Measurements from ENCODE around the gene KCTD21. TPM values are rescaled to one million over a fixed set of nuclear protein-coding genes. Genes with fewer than 3 reads are reported as not detected.

Gene KCTD21
- total RNA-seq, 1 donor from 2014 or later, result 13.7 TPM

DNA sequence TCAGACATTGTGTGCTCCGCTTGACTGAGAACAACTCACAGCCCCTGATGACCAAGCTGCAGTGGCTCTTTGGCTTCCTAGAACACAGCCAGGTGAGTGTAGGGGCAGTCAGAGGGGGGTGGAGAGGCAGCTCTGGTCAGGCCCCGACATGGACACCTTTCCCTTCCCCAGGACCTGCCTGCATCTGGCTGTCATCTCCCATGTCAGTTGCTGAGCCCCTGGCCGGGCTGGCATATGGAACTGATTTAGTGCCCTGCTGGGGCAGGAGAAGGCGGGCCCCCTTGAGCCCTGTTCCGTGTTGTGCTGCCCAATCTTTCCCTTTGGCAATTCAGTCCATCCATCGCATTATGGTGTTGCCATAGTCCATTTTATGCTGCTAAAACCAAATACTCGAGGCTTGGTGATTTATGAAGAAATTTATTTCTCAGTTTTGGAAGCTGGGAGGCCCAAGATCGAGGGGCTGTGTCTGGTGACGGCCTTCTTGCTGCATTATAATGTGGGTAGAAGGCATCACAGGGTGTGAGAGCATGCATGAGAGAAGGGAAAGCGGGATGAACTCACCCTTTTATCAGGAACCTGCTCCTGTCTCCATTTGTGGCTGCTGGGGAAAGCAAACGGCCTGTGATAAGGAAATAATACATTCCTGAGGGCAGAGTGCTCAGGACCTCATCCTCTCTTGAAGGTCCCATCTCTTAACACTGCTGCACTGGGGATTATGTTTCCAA is 19.3 kb upstream of the KCTD21 start:
- DNase-seq (ENCODE audit: low spot score) (peak; percentile 40), ATAC-seq (no peak)
- intact Hi-C loops (cut with DNase I), result no loop called here

DNA sequence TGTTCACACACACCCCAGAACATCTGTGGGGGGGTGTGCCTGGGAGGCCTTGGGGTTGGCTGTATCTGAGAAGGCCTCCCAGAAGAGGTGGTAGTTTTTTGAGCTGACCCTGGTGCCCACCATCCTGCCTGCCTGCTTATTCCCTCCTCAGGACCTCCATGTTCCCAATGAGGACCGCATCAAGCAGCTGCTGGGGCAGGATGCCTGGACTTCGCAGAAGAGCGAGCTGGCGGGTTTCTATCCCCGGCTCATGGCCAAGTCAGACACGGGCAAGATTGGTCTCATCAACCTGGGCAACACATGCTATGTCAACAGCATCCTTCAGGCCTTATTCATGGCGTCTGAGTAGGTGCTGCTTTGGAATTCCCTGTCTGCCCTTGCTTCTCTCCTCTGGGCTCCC is 17.3 kb upstream of the KCTD21 start:
- intact Hi-C loops (cut with DNase I), result no loop called here
- ATAC-seq, result no peak
- peak; percentile 40 for DNase-seq (ENCODE audit: low spot score)

DNA sequence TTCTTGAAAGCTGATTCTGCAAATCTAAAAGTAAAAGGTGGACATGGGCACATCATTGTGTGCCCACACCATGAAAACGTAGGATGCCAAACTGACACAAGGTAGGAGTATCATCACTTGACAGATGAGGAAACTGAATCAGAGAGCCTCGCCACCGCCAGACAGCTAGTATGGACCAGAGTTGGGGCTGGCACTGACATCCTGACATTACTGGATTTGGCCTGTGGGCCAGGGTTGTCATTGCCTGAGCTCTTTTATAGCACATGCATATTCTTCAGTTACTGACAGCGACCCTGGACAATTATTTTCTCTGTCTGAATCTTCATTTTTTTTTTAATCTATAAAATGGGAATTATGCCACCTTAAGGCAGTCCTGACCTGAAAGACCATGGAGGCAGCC is 16.8 kb upstream of the KCTD21 start:
- ATAC-seq, result no peak
- peak; percentile 42 for DNase-seq (ENCODE audit: low spot score)
- intact Hi-C loops (cut with DNase I), result no loop called here

DNA sequence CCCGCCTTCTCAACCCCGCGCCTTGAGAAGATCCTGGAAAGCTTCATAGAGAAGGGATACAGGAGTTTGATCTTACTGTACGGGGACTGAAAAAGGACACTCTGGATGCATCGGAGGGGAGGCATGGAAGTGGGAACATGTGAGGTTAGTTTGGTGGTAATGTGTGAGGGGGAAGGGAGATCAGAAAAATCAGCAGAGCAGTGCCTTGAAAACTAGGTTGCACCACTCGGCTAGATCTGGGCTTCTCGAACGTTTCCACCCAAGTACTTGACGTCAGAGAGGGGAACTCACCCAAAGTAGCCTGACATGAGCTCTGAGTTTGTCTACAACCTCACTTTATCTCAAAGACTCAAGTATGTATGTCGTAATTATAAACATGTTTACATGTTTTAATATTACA is 14.8 kb upstream of the KCTD21 start:
- ATAC-seq (no peak), DNase-seq (ENCODE audit: low spot score) (peak; percentile 19)
- intact Hi-C loops (cut with DNase I), result no loop called here

DNA sequence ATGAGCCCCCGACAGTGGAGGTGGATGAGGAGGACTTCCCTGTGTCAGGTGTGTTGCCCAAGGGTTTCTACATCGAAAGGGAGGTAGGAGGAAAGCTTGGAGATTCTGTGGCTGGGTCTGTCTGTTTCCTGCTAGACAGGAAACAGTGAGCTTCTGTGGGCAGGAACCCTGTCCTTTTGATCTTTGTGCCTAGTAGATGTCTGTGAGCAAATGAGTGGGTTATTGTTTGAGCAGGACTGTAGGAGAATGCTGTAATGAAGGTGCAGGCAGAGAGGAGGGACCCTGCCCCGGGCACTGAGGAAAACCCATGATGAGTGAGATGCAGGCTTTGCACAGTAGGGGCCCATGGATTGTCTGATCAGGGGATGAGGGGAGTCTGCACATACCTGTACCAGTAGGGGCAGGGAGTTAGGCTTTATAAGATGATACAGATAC is 14.3 kb upstream of the KCTD21 start:
- no peak for DNase-seq (ENCODE audit: low spot score)
- ATAC-seq, result no peak
- intact Hi-C loops (cut with DNase I), result no loop called here

DNA sequence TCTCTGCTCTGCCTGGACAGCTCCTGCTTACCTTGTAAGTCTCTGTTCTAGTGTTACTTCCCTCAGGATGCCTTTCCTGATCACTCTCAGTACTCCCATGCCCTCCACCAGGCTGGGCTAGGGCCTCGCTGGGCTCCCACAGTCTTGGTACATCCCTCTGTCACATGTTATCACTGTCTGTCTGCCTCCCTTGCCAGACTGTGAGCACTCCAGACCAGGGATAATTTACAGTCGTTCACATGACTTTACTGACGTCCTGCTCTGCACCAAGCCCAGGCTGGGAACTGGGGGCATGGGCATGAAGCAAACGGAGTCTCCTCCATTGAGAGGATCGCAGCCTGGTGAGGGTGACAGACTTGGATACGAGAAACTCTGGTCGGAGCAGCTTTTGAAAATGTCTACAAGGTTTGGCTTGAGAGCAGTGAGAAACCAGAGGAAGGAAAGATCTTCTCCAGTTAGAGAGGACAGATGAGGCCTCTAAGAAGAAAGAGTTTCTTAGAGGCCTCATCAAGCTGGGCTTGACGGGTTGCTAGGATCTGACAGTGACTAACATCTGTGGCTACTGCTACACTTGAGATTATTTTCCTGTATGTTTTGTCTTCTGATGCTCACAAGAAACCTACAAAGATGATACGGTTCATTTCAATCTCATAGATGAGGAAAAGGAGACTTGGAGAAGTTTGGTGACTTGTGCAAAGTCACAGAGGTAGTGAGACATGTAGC is 12.8 kb upstream of the KCTD21 start:
- intact Hi-C loops (cut with DNase I), result no loop called here
- peak; percentile 28 for DNase-seq (ENCODE audit: low spot score)
- no peak for ATAC-seq

DNA sequence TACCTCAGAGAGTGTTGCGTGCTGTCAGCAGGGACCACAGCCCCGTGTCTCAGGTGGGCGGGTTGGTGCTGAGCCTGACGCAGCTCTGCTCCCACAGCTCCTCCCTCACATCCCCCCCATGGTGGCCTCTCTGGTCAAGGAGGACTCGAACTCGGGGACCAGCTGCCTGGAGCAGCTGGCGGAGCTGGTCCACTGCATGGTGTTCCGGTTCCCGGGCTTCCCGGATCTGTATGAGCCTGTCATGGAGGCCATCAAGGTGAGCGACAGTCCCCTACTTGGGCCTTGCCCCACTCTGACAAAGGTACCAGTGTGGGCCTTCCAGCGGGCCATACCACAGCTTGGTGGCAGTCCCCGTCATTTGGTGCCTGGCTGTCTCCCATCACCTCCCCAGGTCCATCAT is 12.1 kb upstream of the KCTD21 start:
- DNase-seq (ENCODE audit: low spot score), result peak; percentile 53
- intact Hi-C loops (cut with DNase I), result no loop called here
- no peak for ATAC-seq

DNA sequence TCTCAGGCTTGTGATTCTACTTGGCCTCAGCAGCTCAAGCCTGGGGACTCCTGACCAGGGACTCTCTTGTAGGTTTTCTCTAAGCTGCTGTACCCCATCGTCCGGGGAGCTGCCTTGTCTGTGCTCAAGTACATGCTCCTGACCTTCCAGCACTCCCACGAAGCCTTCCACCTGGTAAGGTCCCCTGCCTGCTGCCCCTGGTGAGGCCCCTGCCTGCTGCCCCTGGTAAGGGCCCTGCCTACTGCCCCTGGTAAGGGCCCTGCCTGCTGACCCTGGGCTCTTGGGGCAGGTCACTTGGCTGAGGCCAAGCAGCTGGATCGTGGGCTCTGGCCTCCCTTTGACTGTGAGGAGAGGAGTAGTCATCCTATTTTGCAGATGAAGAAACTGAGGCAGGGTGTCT is 11.6 kb upstream of the KCTD21 start:
- DNase-seq (ENCODE audit: low spot score) (peak; percentile 27), ATAC-seq (no peak)
- intact Hi-C loops (cut with DNase I), result no loop called here

DNA sequence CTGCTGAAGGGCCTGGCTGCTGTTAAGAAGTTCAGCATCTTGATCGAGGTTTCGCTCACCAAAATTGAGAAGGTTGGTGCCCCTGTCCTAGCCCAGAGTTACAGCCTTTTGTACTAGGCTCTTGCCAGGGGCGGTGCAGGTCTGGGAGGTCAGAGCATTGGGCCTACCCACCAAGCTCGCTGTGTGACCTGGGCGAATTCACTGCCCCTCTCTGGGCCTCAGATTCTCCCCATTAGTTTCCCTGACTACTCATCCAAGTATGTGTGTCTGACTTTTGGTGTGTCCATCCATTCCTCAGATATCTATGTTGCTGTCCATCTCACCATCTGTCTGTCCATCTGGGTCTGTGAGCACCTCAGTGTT is 11.2 kb upstream of the KCTD21 start:
- ATAC-seq (no peak), DNase-seq (ENCODE audit: low spot score) (peak; percentile 35)
- intact Hi-C loops (cut with DNase I), result no loop called here

DNA sequence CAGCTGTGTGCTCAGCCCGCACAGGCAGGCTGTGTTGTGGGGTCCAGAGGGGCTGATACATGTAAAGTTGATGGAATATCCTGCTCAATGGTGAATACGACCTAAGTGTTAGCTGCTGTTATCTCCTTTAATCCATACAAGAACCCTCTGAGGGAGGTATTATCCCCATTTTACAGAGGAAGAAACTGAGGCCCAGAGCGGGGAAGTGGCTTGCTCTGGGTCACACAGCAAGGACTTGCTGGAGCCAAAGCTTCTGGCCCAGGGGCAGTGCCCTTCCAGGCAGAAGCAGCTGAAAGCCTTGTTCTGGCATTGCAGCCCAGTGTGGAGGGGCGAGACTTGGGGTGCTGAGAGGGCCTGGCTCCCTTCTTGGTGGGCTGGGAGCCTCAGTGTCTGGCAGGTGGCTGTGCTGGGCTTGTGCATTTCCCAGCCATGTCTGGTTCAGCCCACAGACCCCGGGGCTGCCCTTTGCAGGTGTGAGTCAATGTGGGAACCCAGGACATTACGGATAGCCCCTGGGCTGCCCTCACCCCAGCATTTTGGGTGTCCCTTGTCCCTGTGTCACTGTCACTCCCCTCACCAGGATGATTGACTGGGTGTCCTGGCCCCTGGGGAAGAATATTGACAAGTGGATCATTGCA is 10.7 kb upstream of the KCTD21 start:
- no peak for ATAC-seq
- intact Hi-C loops (cut with DNase I), result no loop called here
- DNase-seq (ENCODE audit: low spot score), result peak; percentile 45

DNA sequence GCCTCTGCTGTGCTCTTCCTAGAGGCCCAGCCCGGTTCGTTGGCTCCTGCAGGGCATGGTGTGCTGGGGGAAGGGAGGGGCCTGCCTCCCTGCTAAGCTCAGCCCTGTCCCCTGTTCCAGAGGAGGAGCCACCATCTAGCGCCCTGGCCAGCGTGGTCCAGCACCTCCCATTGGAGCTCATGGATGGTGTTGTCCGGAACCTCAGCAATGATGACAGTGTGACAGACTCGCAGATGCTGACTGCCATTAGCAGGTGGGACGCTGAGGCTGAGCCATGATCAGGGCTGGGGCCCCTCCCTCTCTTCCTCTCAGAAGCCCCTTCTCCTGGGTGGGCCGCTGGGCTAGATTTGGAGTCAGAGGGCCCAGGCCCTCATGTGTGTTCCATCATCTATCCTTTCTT is 9.4 kb upstream of the KCTD21 start:
- ATAC-seq (no peak), DNase-seq (ENCODE audit: low spot score) (peak; percentile 42)
- intact Hi-C loops (cut with DNase I), result no loop called here

DNA sequence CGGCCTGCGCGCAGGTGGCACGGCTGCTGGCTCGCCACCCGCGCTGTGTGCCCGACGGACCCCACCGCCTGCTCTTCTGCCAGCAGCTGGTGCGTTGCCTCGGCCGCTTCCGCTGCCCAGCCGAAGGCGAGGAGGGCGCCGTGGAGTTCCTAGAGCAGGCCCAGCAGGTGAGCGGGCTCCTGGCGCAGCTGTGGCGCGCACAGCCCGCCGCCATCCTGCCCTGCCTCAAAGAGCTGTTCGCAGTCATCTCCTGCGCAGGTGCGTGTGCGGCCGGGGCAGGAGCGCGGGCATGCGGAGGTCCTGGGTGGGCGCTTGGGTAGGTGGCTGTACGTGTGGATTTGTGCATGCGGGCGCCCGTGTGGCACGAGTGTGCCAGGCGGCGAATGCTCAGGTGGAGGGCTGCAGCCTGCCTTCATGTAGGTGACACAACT is 8.2 kb upstream of the KCTD21 start:
- intact Hi-C loops (cut with DNase I), result no loop called here
- ATAC-seq (no peak), DNase-seq (ENCODE audit: low spot score) (peak; percentile 47)

DNA sequence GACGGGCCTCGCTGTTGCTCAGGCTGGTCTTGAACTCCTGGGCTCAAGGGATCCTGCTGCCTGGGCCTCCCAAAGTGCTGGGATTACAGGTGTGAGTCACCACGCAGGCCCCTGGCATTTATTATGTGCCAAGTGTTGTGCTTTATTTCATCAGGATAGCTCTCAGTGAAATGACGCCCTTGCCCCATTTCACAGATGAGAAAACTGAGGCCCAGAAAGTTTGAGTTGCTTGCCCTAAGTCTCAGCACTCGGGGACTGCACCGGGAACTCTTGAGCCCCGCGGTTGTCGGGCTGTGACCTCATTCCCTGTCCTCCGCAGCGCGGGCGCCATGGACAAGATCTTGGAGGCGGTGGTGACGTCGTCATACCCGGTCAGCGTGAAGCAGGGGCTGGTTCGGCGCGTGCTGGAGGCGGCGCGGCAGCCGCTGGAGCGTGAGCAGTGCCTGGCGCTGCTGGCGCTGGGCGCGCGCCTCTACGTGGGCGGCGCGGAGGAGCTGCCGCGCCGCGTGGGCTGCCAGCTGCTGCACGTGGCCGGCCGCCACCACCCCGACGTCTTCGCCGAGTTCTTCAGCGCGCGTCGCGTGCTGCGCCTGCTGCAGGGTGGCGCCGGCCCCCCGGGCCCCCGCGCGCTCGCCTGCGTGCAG is 7.6 kb upstream of the KCTD21 start:
- peak; percentile 63 for DNase-seq (ENCODE audit: low spot score)
- intact Hi-C loops (cut with DNase I), result no loop called here
- no peak for ATAC-seq

DNA sequence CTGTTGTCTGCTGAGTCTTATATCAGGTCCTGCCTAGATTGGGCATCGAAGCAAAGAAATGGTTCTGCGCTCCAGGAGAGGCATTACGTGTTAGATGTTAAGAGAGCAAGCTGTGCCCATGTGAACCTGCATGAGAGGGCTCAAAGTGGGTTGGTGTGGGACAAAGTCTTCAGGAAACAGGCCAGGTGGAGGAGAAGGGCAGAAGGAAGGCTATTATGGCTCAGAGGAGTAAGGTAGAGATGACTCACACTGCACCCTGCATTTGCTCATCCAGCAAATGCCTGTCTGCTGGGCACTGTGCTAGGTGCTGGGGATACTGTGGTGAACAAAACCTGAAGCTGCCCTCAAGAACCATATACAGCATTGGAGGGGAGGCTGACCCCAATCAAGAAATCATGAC is 6.1 kb upstream of the KCTD21 start:
- intact Hi-C loops (cut with DNase I), result no loop called here

DNA sequence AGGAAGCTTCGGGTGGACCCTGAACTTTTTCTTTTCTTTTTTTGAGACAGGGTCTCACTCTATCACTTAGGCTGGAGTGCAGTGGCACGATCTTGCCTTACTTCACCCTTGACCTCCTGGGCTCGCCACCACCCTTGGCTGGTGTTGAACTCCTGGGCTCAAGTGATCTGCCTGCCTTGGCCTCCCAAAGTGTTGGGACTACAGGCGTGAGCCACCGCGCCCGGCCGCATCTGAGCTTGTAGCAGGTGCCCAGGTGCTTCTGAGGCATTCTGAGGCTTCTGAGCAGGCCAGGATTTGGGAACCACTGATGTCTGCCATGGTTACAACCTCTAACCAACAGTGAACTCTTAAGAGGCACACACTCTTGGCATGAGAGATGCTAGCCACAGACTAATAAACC is 5.4 kb upstream of the KCTD21 start:
- ATAC-seq (no peak), DNase-seq (ENCODE audit: low spot score) (peak; percentile 44)
- intact Hi-C loops (cut with DNase I), result no loop called here

More for the DNA sequence above, 6.1 kb upstream of the KCTD21 start:
- peak; percentile 10 for DNase-seq (ENCODE audit: low spot score)
- ATAC-seq, result no peak

DNA sequence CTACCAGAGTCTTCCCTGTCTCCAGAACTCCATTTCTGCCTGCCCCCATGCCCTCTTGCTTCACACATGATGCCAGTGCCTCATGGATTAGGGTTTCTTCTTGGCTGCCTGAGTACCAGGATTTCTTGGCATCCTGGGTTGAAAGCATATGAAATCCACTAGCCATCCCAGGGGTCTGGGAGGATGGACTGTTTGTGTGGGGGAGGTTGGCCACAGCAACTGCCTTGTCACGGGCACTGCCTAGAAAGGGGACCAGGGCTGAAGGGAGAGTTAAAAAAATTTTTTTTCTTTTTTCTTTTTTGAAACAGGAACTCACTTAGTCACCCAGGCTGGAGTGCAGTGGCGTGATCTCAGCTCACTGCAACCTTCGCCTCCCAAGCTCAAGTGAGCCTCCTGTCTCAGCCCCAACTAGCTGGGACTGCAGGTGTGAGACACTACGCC is 4.5 kb upstream of the KCTD21 start:
- intact Hi-C loops (cut with DNase I), result no loop called here
- no peak for ATAC-seq
- peak; percentile 44 for DNase-seq (ENCODE audit: low spot score)

DNA sequence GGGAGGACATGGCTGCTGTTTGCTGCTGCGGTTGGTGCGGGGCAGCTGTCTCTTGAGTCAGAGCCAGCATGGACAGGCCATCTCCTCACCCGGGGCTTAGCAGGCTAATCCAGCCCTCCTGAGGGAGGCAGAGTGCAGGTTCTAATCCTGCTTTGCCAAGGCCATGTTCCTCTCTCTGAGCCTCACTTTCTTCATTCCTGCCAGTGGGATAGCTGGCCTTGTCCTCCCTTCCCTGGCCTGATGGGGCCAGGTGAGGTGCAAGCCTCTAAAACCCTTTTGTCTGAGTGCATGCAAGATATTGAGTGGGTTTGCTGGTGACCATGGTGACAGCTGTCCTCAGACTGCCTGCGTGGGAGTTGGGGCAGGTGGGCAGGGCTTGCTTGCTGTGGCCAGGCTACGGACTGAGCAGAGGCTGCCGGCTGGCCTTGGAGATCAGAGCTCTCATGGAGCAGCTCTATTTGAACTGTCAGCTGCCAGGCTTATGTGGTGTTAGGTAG is 3.8 kb upstream of the KCTD21 start:
- DNase-seq (ENCODE audit: low spot score), result peak; percentile 61
- ATAC-seq, result no peak
- intact Hi-C loops (cut with DNase I), result no loop called here

DNA sequence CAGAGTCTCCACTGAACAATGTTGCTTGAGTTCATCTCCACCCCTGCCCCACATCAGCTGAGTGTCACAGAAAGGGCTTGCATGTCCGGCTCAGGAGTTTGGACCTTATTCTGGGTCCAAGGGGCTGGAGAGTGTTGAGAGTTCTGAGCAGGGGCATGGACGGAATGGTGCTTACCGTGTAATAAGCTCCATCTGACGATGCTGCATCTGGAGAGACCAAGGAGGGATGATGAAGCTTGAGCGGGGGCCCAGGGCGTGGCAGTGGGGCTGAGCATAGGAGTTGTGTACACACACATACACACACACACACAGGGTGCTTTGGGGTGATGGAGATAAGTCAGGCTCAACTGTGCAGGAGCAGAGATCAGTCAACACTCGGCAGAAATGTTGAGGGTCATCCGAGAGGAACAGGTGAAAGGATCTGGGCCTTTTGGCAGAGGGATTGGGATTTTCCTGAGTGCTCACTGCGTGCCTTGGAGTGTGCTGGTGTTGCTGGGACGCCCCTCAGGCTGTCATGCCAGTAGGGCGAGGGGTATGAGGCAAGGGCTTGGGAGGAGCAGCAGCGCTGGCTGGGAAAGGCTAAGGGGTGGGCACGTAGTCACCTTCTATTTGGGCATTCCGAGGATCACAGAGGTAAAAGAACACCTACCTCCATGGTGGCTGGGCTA is 2.6 kb upstream of the KCTD21 start:
- intact Hi-C loops (cut with DNase I), result no loop called here
- ATAC-seq (no peak), DNase-seq (ENCODE audit: low spot score) (peak; percentile 49)

DNA sequence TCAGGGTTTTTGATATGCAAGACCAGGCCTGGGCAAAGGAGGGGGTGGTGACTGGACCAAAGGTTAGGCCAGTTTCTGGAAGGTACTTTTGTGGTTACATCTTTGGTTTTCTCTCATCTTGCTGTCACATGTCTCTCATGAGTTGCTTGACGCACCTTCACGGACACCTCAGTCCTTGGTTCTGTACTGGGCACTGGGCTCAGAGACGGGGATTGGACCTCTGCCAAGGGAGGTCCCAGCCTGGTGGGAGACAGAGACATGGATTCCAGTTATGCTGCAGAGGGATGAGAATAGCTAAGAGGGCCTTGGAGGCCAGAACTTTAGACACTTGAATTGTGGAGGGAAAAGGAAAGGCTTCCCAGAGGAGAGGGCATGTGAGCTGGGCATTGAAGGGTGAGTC is 1.9 kb upstream of the KCTD21 start:
- ATAC-seq, result no peak
- intact Hi-C loops (cut with DNase I), result no loop called here
- DNase-seq (ENCODE audit: low spot score), result peak; percentile 58

Measured in sciatic nerve (tissue), 2 donors.